ENCODE data around the gene LYPD4. TPM values are rescaled to one million over a fixed set of nuclear protein-coding genes. Genes with fewer than 3 reads are reported as not detected.
A peak's percentile ranks its signal among the peaks of the same experiment; 100 is the strongest.

The LYPD4 gene
- total RNA-seq, 2 experiments from 2014 or later = not detected

- Mint-ChIP-seq H3K36me3 (ENCODE audit: low read depth) (peaks cover 56% of the 10 kb centered on the region), H3K27me3 (ENCODE audit: low read depth) (no peaks in the 10 kb centered on the region), H3K9me3 (ENCODE audit: insufficient read depth) (no peaks in the 10 kb centered on the region), H3K4me3 (peak overlapping the region; percentile 63), H3K4me1 (ENCODE audit: low read depth) (peaks cover 92% of the 10 kb centered on the region), H3K27ac (peak overlapping the region; percentile 94)
- ATAC-seq (no peak), DNase-seq (no peak)
- ChIA-PET POLR2A (interaction anchor here (0.8 to 9.3 kb wide), 7 partner anchors 10 to 87 kb away, joined by 3 to 241 read pairs (median 8); partner anchors contain the start of genes ARHGEF1, RABAC1 and RPS19), CTCF (interaction anchor here (1.1 to 9.1 kb wide), 14 partner anchors 9 to 85 kb away, joined by 3 to 176 read pairs (median 12); partner anchors contain the start of genes ARHGEF1, ERFL, RABAC1 and RPS19)
These were observed 27.9 kb upstream of the LYPD4 start for GRCh38 chr19:41872384-41872774.

GRCh38 chr19:41871573-41872383, 27.3 kb upstream of the LYPD4 start:
- CTCF ChIA-PET = interaction anchor here (1.2 to 9.1 kb wide), 11 partner anchors 8 to 87 kb away, joined by 3 to 176 read pairs (median 24); partner anchors contain the start of genes ARHGEF1, ERFL, RABAC1 and RPS19
- Mint-ChIP-seq H3K4me3 (peak overlapping the region; percentile 63), H3K36me3 (ENCODE audit: low read depth) (peaks cover 58% of the 10 kb centered on the region), H3K27ac (peak overlapping the region; percentile 94), H3K9me3 (ENCODE audit: insufficient read depth) (no peaks in the 10 kb centered on the region), H3K27me3 (ENCODE audit: low read depth) (no peaks in the 10 kb centered on the region), H3K4me1 (ENCODE audit: low read depth) (peaks cover 91% of the 10 kb centered on the region)
- peak; percentile 87 for DNase-seq
- POLR2A ChIA-PET = interaction anchor here (0.8 to 9.3 kb wide), 8 partner anchors 9 to 88 kb away, joined by 3 to 241 read pairs (median 12); partner anchors contain the start of genes ARHGEF1, RABAC1 and RPS19
- ATAC-seq = peak; percentile 63

DNA sequence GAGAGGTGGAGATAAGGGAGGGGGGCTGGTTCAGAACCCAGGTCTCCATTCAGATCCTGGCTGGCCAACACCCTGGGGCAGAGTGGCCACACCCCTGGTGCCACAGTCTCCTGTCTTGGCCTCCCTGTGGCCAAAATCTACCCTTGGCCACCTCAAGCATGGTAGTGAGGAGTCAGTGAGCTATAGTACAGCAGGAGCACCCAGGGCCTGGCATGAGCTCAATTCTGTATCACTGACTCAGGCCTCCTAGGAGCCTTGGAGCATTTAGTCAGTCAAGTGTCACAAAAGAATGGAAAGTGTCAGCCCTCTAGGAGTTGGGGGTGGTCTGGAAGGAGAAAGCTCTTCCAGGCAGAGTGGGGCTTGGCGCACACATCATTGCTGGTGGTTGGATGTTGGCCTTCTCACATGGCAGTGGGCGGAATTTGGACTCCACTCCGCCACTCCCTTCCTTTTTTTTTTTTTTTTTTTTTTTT, 26.0 kb upstream of the LYPD4 start:
- DNase-seq (no peak), ATAC-seq (no peak)
- ChIA-PET CTCF (interaction anchor here (2.4 to 9.1 kb wide), 3 partner anchors 11 to 88 kb away, joined by 7 to 176 read pairs (median 30); partner anchors contain the start of genes ARHGEF1, RABAC1 and RPS19), POLR2A (interaction anchor here (1.5 to 9.3 kb wide), 5 partner anchors 8 to 75 kb away, joined by 3 to 241 read pairs (median 20); partner anchors contain the start of genes ARHGEF1 and RPS19)
- Mint-ChIP-seq H3K9me3 (ENCODE audit: insufficient read depth) (no peaks in the 10 kb centered on the region), H3K27ac (peak overlapping the region; percentile 83), H3K4me1 (ENCODE audit: low read depth) (peaks cover 89% of the 10 kb centered on the region), H3K27me3 (ENCODE audit: low read depth) (no peaks in the 10 kb centered on the region), H3K4me3 (peak overlapping the region; percentile 16), H3K36me3 (ENCODE audit: low read depth) (peaks cover 65% of the 10 kb centered on the region)

- ChIA-PET POLR2A (interaction anchor here (0.7 to 11.9 kb wide), 6 partner anchors 9 to 1269 kb away, joined by 3 to 241 read pairs (median 8); partner anchors contain the start of genes ARHGEF1 and RPS19), CTCF (interaction anchor here (1.2 to 2.5 kb wide), 4 partner anchors 10 to 89 kb away, joined by 3 to 30 read pairs (median 6); partner anchors contain the start of genes RABAC1 and RPS19)
- Mint-ChIP-seq H3K36me3 (ENCODE audit: low read depth) (peaks cover 71% of the 10 kb centered on the region), H3K27me3 (ENCODE audit: low read depth) (no peaks in the 10 kb centered on the region), H3K4me1 (ENCODE audit: low read depth) (peaks cover 92% of the 10 kb centered on the region), H3K9me3 (ENCODE audit: insufficient read depth) (no peaks in the 10 kb centered on the region), H3K4me3 (no peak overlapping the region), H3K27ac (peak overlapping the region; percentile 83)
- no peak for ATAC-seq
- DNase-seq = no peak
These were observed 25.0 kb upstream of the LYPD4 start for GRCh38 chr19:41869374-41869955.

DNA sequence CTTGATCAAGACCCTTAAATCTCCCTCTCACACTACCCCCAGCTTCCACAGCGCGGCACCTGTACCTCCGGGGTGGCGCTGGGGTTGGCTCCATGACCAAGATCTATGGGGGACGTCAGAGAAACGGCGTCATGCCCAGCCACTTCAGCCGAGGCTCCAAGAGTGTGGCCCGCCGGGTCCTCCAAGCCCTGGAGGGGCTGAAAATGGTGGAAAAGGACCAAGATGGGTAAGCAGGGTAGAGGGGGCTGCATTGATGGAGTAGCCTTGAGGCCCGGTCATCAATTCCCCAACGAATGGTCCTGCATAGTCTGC, 24.5 kb upstream of the LYPD4 start:
- Mint-ChIP-seq H3K4me3 (no peak overlapping the region), H3K27me3 (ENCODE audit: low read depth) (no peaks in the 10 kb centered on the region)
- POLR2A ChIA-PET = interaction anchor here (1.0 to 11.9 kb wide), 4 partner anchors 9 to 33 kb away, joined by 3 to 192 read pairs (median 8); partner anchors contain the start of genes ARHGEF1 and RPS19

GRCh38 chr19:41868120-41868988, 23.9 kb upstream of the LYPD4 start:
- ChIA-PET POLR2A (interaction anchor here (0.7 to 11.9 kb wide), 5 partner anchors 8 to 77 kb away, joined by 3 to 192 read pairs (median 4); partner anchors contain the start of genes ARHGEF1 and RPS19), CTCF (interaction anchor here (0.9 to 1.4 kb wide), 4 partner anchors 8 to 83 kb away, joined by 3 to 6 read pairs (median 4); partner anchors contain the start of gene RPS19)
- Mint-ChIP-seq H3K4me1 (ENCODE audit: low read depth) (peaks cover 90% of the 10 kb centered on the region), H3K36me3 (ENCODE audit: low read depth) (peaks cover 76% of the 10 kb centered on the region), H3K27ac (peak overlapping the region; percentile 86), H3K27me3 (ENCODE audit: low read depth) (no peaks in the 10 kb centered on the region), H3K9me3 (ENCODE audit: insufficient read depth) (no peaks in the 10 kb centered on the region), H3K4me3 (peak overlapping the region; percentile 9)
- ATAC-seq = no peak
- DNase-seq = no peak

More for the DNA sequence above, 24.5 kb upstream of the LYPD4 start:
- Mint-ChIP-seq H3K36me3 (ENCODE audit: low read depth) (peaks cover 74% of the 10 kb centered on the region), H3K27ac (peak overlapping the region; percentile 70), H3K9me3 (ENCODE audit: insufficient read depth) (no peaks in the 10 kb centered on the region), H3K4me1 (ENCODE audit: low read depth) (peaks cover 92% of the 10 kb centered on the region)
- DNase-seq (no peak), ATAC-seq (no peak)
- CTCF ChIA-PET = interaction anchor here (0.9 to 1.4 kb wide), 4 partner anchors 9 to 83 kb away, joined by 3 to 6 read pairs (median 4); partner anchors contain the start of gene RPS19

DNA sequence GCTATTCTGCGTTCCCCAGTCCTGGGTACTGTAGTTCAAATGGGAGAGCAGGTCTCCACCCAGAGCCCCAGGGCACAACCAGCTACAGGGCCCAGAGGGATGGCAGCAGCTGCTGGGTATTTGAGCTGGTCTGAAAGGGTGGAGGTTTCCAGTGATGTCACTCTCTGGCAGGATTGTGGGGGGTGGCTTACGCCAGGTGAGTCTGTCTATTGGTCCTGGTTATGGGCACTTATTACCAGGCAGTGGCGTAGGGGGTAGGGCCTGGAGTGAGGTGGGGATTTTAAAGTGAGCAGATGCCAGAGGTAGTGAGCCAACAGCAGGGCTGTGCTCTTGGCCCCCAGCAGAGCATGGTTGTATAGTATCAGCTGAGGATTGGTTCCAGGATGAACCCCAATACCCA, 21.8 kb upstream of the LYPD4 start:
- H3K36me3 Mint-ChIP-seq (ENCODE audit: low read depth) = peaks cover 79% of the 10 kb centered on the region
- no peak overlapping the region for H3K4me3 Mint-ChIP-seq
- ChIA-PET CTCF (no interaction called here), POLR2A (interaction anchor here (0.5 to 11.9 kb wide), 2 partner anchors 20 kb away, joined by 3 to 192 read pairs; partner anchors contain the start of gene ARHGEF1)
- ATAC-seq = no peak
- peaks cover 90% of the 10 kb centered on the region for H3K4me1 Mint-ChIP-seq (ENCODE audit: low read depth)
- H3K9me3 Mint-ChIP-seq (ENCODE audit: insufficient read depth) = no peaks in the 10 kb centered on the region
- H3K27me3 Mint-ChIP-seq (ENCODE audit: low read depth) = no peaks in the 10 kb centered on the region
- peak overlapping the region; percentile 74 for H3K27ac Mint-ChIP-seq
- no peak for DNase-seq

- peak overlapping the region; percentile 4 for H3K4me3 Mint-ChIP-seq
- H3K36me3 Mint-ChIP-seq (ENCODE audit: low read depth) = peaks cover 70% of the 10 kb centered on the region
- H3K27me3 Mint-ChIP-seq (ENCODE audit: low read depth) = no peaks in the 10 kb centered on the region
- POLR2A ChIA-PET = interaction anchor here (1.5 to 11.9 kb wide), 4 partner anchors 10 to 65 kb away, joined by 3 to 192 read pairs (median 10); partner anchors contain the start of genes ARHGEF1 and CD79A
- CTCF ChIA-PET = interaction anchor here (3.3 to 3.5 kb wide), 2 partner anchors 9 to 21 kb away, joined by 19 to 34 read pairs; no protein-coding TSS in a partner anchor
- peak overlapping the region; percentile 75 for H3K27ac Mint-ChIP-seq
- ATAC-seq (no peak), DNase-seq (no peak)
- no peaks in the 10 kb centered on the region for H3K9me3 Mint-ChIP-seq (ENCODE audit: insufficient read depth)
- H3K4me1 Mint-ChIP-seq (ENCODE audit: low read depth) = peaks cover 78% of the 10 kb centered on the region
These were observed 19.9 kb upstream of the LYPD4 start for GRCh38 chr19:41864374-41864773.

DNA sequence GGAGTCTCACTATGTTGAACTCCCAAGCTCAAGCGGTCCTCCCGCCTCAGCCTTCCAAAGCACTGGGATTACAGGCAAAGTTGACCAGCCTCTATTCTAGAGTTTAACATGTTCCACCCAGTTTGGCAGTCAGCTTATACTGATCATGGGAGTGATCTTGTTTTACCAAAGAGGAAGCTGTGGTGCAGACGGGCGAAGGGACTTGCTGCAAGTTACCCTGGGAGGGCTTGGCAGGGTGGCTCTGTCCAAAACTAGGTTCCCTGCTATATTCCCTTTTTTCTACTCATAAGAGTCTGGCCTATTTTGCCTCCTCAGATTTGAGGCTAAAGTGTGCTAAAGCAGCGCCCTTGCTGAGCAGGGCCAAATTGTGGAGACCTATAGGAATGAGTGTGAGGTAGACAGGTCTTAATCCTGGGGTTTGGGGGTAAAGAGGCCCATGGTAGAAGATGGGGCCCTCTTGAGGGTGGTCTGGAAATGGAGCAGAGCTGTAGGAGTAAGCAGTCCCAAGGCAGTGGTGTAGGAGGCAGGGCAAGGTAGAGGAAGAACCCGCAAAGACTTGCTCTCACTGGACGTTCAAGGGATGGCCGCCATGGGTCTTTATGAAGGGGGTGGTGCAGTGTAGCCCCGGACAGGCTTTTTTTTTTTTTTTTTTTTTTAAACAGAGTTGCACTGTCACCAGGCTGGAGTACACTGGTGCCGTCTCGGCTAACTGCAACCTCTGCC, 18.9 kb upstream of the LYPD4 start:
- peak overlapping the region; percentile 88 for H3K4me3 Mint-ChIP-seq

More for the DNA sequence above, 18.9 kb upstream of the LYPD4 start:
- Mint-ChIP-seq H3K27me3 (ENCODE audit: low read depth) (no peaks in the 10 kb centered on the region), H3K4me1 (ENCODE audit: low read depth) (peaks cover 73% of the 10 kb centered on the region), H3K27ac (peak overlapping the region; percentile 94), H3K9me3 (ENCODE audit: insufficient read depth) (no peaks in the 10 kb centered on the region), H3K36me3 (ENCODE audit: low read depth) (peaks cover 62% of the 10 kb centered on the region)
- CTCF ChIA-PET = interaction anchor here (0.7 to 3.5 kb wide), 6 partner anchors 10 to 82 kb away, joined by 4 to 34 read pairs (median 6); no protein-coding TSS in a partner anchor
- POLR2A ChIA-PET = interaction anchor here (1.1 to 11.9 kb wide), 4 partner anchors 8 to 82 kb away, joined by 4 to 192 read pairs (median 16); partner anchors contain the start of genes ARHGEF1 and CD79A
- ATAC-seq = no peak
- DNase-seq = no peak
